ENCODE results near the gene SUGCT. TPM values are rescaled to one million over a fixed set of nuclear protein-coding genes. Genes with fewer than 3 reads are reported as not detected.

The SUGCT gene
- total and polyA plus RNA-seq, 8 donors = 0.73 to 1.9 (median 1.2) TPM

DNA sequence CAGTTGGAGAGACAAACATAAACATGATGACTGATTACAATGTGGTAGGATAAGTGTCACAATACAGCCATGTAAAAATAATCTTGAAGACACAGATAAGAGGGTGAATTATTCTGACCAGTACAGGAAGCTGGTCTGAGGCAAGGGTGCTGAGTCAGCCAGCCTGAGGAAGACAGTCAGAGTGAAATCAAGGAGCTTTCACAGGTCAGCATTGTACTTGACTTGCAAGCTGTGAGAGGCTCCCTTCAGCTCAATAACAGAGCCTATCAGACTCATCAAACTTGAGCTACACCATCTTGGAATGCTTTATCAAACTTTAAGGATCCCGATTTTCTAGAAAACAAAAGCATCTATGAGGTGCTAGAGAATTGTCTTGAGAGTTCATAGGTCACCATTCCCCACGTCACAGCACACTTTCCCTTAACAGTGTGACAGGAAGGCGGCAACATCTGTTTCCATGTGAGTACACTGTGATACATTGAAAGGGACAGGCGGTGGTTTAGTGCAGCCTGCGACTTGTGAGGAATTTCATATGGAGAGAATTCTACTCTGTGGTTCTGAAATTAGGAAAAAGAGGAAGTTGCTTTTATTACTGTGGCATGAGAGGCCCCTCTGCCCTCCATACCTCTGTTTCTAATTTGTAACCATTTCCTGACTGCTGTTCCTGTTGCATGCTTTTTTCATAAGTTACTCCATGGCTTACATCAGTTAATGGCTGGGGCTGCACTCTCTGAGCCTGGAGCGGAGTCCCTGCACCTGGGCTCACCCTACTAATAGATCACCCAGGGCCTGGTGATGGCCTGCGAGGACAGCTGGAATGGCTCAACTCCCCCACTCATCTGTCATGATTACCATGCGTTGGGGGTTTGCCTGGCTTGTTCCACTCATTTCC lies 417.1 kb downstream of the SUGCT start:
- TF ChIP-seq CTCF (IDR thresholded peaks at IDR 0.05) = no peak
- Histone ChIP-seq H3K4me3 (no peak overlapping the region), H3K9me3 (no peaks in the 10 kb centered on the region), H3K36me3 (no peaks in the 10 kb centered on the region), H3K27me3 (no peaks in the 10 kb centered on the region), H3K27ac (no peak overlapping the region), H3K4me1 (no peaks in the 10 kb centered on the region)
- intact Hi-C loops (cut with DNase I) = no loop called here
- FAIRE-seq (no peak), ATAC-seq (peak in 2 of 4 donors; percentile 52 to 58), DNase-seq (no peak)
- WGBS, 2 donors = 72 to 76% methylated on average over 8 of the region's 8 CpGs

DNA sequence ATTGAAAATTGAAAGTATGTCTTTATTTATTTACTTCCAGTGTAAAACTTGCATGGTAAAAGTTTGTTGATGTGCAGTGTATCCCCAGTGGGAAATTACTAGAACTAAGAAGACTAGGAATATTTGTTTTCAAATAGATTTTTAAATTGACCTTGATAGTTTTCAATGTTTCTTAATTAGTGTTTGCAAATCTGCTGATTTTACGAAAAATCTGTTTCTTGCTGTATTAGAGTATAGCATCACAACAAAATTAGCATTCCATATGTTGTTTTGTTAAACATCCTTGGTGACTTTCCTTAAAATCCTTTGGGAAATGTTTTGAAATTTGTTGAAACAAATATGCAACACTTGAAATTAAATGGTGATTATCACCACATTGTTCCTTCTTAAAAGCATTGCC lies 425.9 kb downstream of the SUGCT start:
- Histone ChIP-seq H3K36me3 (no peaks in the 10 kb centered on the region), H3K9me3 (no peaks in the 10 kb centered on the region), H3K27me3 (no peaks in the 10 kb centered on the region), H3K4me1 (no peaks in the 10 kb centered on the region), H3K27ac (no peak overlapping the region), H3K4me3 (no peak overlapping the region)
- TF ChIP-seq CTCF (IDR thresholded peaks at IDR 0.05) = no peak
- intact Hi-C loops (cut with DNase I) = no loop called here
- no peak for FAIRE-seq
- no peak for ATAC-seq
- DNase-seq = no peak
- 81 to 83% methylated on average over 1 of the region's 1 CpG for WGBS, 2 donors

DNA sequence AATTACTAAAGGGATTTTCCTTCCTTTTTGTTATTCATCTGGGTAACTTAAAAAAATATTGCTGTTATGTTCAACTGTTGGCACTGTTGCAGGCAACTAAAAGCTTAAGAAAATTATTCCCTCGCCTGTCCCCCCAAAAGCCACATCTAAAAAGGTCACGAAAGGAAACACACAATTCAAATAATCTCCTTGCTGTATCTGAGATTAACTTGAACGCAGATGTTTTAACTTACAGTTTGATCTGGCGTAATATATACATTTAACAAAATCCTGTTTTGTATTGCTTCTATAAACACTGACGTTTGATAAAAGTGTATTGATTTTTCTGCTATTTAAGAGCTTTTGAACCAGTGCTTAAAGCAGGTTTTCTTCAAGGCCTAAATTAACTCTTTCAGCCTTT lies 432.1 kb downstream of the SUGCT start:
- Histone ChIP-seq H3K27me3 (no peaks in the 10 kb centered on the region), H3K9me3 (no peaks in the 10 kb centered on the region), H3K4me3 (no peak overlapping the region), H3K36me3 (no peaks in the 10 kb centered on the region), H3K4me1 (no peaks in the 10 kb centered on the region), H3K27ac (no peak overlapping the region)
- FAIRE-seq (no peak), DNase-seq (no peak), ATAC-seq (no peak)
- intact Hi-C loops (cut with DNase I) = no loop called here
- 49 to 57% methylated on average over 5 of the region's 5 CpGs for WGBS, 2 donors
- TF ChIP-seq CTCF (IDR thresholded peaks at IDR 0.05) = no peak

GRCh38 chr7:40569326-40569725 lies 434.5 kb downstream of the SUGCT start:
- intact Hi-C loops (cut with DNase I) = no loop called here

More at GRCh38 chr7:40569326-40569725, 434.5 kb downstream of the SUGCT start:
- Histone ChIP-seq H3K36me3 (no peaks in the 10 kb centered on the region), H3K27ac (no peak overlapping the region), H3K9me3 (no peaks in the 10 kb centered on the region), H3K4me1 (no peaks in the 10 kb centered on the region), H3K4me3 (no peak overlapping the region), H3K27me3 (no peaks in the 10 kb centered on the region)
- WGBS, 2 donors = 81 to 88% methylated on average over 3 of the region's 3 CpGs
- no peak for TF ChIP-seq CTCF (IDR thresholded peaks at IDR 0.05)
- ATAC-seq (no peak), DNase-seq (no peak), FAIRE-seq (no peak)
